ENCODE results near the gene DVL1. TPM values are rescaled to one million over a fixed set of nuclear protein-coding genes. Genes with fewer than 3 reads are reported as not detected.

The DVL1 gene
- polyA plus RNA-seq, 3 donors = 0.41 to 29.8 (median 0.55) TPM

DNA sequence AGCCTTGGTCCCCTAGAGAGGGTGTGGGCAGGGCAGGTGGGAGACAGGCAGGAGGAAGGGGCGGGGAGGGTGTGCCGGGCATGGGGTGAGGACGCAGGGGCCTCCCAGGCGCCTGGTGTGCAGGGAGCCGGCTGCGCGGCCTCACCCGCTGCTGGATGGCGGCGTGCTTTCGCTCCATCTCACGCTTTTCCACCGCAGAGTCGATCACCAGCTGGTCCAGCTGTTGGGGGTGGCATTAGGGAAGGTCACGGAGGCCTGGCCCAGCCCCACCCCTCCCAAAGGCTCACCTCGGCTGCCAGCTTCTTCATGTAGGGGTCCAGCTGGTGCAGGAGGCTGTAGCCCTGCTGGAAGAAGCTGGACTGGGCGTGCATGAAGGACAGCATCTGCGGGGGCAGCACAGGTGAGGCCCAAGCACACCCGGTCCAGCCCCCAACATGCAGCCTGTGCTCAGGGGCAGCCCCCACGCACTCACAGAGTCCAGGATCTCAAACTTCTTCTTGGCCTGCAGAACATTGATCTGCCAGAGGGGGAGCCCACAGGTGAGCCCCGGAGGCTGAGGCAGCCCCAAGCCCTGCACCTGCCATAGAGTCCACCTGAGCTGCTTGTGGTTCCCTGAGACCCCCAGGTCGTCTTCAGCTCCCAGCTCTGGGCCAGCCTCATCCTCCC, 49.4 kb downstream of the DVL1 start:
- Histone ChIP-seq H3K27ac (ENCODE audit: low read depth in 1 of 2, low read length in 2 of 2) (no peak overlapping the region), H3K4me3 (replicated peaks in 1 of 3; ENCODE audit: low read depth in 2 of 3, low read length in 3 of 3) (no peak overlapping the region), H3K4me1 (ENCODE audit: control insufficient read depth in 1 of 2, insufficient read depth in 2 of 2, low read length in 2 of 2) (peaks cover 7 to 17% of the 10 kb centered on the region in 2 donors), H3K9ac (ENCODE audit: insufficient read depth, low read length, poor library complexity, severe bottlenecking) (no peak overlapping the region), H3K79me2 (ENCODE audit: insufficient read depth, low read length) (peaks cover 20% of the 10 kb centered on the region), H2AFZ (ENCODE audit: insufficient read depth, low read depth, low read length, poor library complexity, severe bottlenecking) (no peak overlapping the region), H3K9me3 (replicated peaks in 1 of 2; ENCODE audit: control insufficient read depth in 1 of 2, insufficient read depth in 1 of 2, low read length in 2 of 2) (no peaks in the 10 kb centered on the region), H3K36me3 (replicated peaks in 1 of 2; ENCODE audit: control insufficient read depth in 1 of 2, insufficient read depth in 2 of 2, low read length in 2 of 2) (peaks cover 23 to 27% of the 10 kb centered on the region in 2 donors), H4K20me1 (ENCODE audit: insufficient read depth, low read length) (peaks cover 35% of the 10 kb centered on the region), H3K27me3 (ENCODE audit: control insufficient read depth in 2 of 2, insufficient read depth in 2 of 2, low read length in 2 of 2) (no peaks in the 10 kb centered on the region), H3K4me2 (replicated peaks; ENCODE audit: extremely low read depth, low read length, poor library complexity, severe bottlenecking) (no peak overlapping the region)
- Mint-ChIP-seq H3K27me3 (ENCODE audit: low read depth in 3 of 3) (peaks cover 0 to 4% (median 2%) of the 10 kb centered on the region in 3 donors), H3K27ac (no peak overlapping the region), H3K36me3 (peaks cover 2 to 29% of the 10 kb centered on the region in 2 donors), H3K9me3 (peaks cover 0 to 2% (median 0%) of the 10 kb centered on the region in 7 donors), H3K4me3 (no peak overlapping the region), H3K4me1 (peaks cover 9% of the 10 kb centered on the region)
- 93% methylated on average over 7 of the region's 22 CpGs for WGBS (ENCODE audit: insufficient coverage)
- intact Hi-C loops (cut with micrococcal nuclease) = no loop called here
- no peak for DNase-seq
- TF ChIP-seq, protein P1, sequence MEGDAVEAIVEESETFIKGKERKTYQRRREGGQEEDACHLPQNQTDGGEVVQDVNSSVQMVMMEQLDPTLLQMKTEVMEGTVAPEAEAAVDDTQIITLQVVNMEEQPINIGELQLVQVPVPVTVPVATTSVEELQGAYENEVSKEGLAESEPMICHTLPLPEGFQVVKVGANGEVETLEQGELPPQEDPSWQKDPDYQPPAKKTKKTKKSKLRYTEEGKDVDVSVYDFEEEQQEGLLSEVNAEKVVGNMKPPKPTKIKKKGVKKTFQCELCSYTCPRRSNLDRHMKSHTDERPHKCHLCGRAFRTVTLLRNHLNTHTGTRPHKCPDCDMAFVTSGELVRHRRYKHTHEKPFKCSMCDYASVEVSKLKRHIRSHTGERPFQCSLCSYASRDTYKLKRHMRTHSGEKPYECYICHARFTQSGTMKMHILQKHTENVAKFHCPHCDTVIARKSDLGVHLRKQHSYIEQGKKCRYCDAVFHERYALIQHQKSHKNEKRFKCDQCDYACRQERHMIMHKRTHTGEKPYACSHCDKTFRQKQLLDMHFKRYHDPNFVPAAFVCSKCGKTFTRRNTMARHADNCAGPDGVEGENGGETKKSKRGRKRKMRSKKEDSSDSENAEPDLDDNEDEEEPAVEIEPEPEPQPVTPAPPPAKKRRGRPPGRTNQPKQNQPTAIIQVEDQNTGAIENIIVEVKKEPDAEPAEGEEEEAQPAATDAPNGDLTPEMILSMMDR (IDR thresholded peaks at IDR 0.05) = peak; percentile 20

DNA sequence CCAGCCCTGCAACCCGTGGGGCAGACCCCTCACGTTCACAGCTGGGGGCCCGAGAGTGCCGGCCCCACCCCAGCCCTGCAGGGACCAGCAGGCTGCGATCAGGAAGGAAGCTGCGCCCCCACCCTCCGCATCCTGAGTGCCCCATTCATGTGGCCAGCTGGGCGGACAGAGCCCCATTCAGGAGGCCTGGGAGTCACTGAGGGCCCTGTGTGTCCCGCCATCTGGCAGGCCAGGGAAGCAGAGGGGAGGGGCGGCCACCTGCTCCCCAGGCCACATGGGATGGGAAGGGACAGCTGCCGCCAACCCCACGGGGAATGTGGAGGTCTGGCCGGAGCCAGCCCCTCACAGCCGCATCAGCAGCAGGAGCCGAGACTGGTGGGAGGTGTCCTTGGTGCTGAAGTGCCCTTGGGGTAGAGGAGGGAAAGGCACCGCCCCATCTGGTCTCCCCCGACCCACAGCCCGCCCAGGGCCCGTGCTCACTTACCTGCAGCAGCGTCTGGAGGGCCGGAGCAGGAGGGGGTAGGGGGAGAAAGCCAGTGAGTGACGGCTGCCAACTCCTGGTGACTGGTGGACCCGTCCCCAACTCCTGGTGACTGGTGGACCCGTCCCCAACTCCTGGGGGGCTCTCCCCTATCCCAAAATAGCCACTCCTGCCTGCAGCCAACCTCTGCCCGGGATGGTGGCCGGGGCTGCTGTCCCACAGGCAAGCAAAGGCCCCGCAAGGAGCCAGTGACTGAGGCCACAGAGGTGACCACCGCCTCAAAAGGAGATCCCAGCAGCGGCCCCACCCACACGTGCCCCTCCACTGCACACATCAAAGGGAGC, 50.1 kb downstream of the DVL1 start:
- Histone ChIP-seq H3K79me2 (ENCODE audit: insufficient read depth, low read length) (peaks cover 13% of the 10 kb centered on the region), H3K9me3 (replicated peaks in 1 of 2; ENCODE audit: control insufficient read depth in 1 of 2, insufficient read depth in 1 of 2, low read length in 2 of 2) (no peaks in the 10 kb centered on the region), H3K4me2 (replicated peaks; ENCODE audit: extremely low read depth, low read length, poor library complexity, severe bottlenecking) (no peak overlapping the region), H3K4me3 (replicated peaks in 1 of 3; ENCODE audit: low read depth in 2 of 3, low read length in 3 of 3) (no peak overlapping the region), H3K27me3 (ENCODE audit: control insufficient read depth in 2 of 2, insufficient read depth in 2 of 2, low read length in 2 of 2) (no peaks in the 10 kb centered on the region), H2AFZ (ENCODE audit: insufficient read depth, low read depth, low read length, poor library complexity, severe bottlenecking) (no peak overlapping the region), H3K9ac (ENCODE audit: insufficient read depth, low read length, poor library complexity, severe bottlenecking) (no peak overlapping the region), H3K36me3 (replicated peaks in 1 of 2; ENCODE audit: control insufficient read depth in 1 of 2, insufficient read depth in 2 of 2, low read length in 2 of 2) (peaks cover 25 to 34% of the 10 kb centered on the region in 2 donors), H3K27ac (ENCODE audit: low read depth in 1 of 2, low read length in 2 of 2) (no peak overlapping the region), H3K4me1 (ENCODE audit: control insufficient read depth in 1 of 2, insufficient read depth in 2 of 2, low read length in 2 of 2) (peaks cover 0 to 9% of the 10 kb centered on the region in 2 donors), H4K20me1 (ENCODE audit: insufficient read depth, low read length) (peaks cover 27% of the 10 kb centered on the region)
- no peak for DNase-seq
- TF ChIP-seq, protein P1 (IDR thresholded peaks at IDR 0.05) = no peak
- H3K9me3 Mint-ChIP-seq = peaks cover 0 to 2% (median 0%) of the 10 kb centered on the region in 7 donors
- intact Hi-C loops (cut with micrococcal nuclease) = no loop called here
- H3K4me3 Mint-ChIP-seq = no peak overlapping the region
- 89% methylated on average over 23 of the region's 30 CpGs for WGBS (ENCODE audit: insufficient coverage)
- H3K27ac Mint-ChIP-seq = no peak overlapping the region
- peaks cover 0 to 2% (median 1%) of the 10 kb centered on the region in 3 donors for H3K27me3 Mint-ChIP-seq (ENCODE audit: low read depth in 3 of 3)
- peaks cover 4% of the 10 kb centered on the region for H3K4me1 Mint-ChIP-seq
- peaks cover 2 to 29% of the 10 kb centered on the region in 2 donors for H3K36me3 Mint-ChIP-seq

All from CD14-positive monocyte (primary cell).